Esophagus muscularis mucosa (tissue), 4 donors: ENCODE results near the gene TMEM54. TPM values are rescaled to one million over a fixed set of nuclear protein-coding genes. Genes with fewer than 3 reads are reported as not detected.

Experiments used
- DNase-seq: peaks from one replicate; pipeline ENCODE4 v3.0.0-alpha.2; 2017; ENCODE audit errors: extremely low spot score
- H3K27ac ChIP-seq, 4 donors: fragments of 200-600 bp; sonication (generic); replicated peaks in 1 of 4; 1 replicate in 3 of 4; 2 replicates in 1 of 4; pipeline ENCODE4 v1.5.1; 2016 to 2019; ENCODE audit warnings: mild to moderate bottlenecking in 1 of 4
- H3K27me3 ChIP-seq, 4 donors: fragments of 200-600 bp; sonication (generic); one replicate each; pipeline versions ENCODE4 v1.5.1 to v1.6.0; 2016 to 2019
- H3K36me3 ChIP-seq, 4 donors: fragments of 200-600 bp; sonication (generic); one replicate each; pipeline ENCODE4 v1.5.1; 2016 to 2019
- H3K4me1 ChIP-seq, 4 donors: fragments of 200-600 bp; sonication (generic); one replicate each; pipeline ENCODE4 v1.5.1; 2016 to 2019
- H3K4me3 ChIP-seq, 4 donors: fragments of 200-600 bp; sonication (generic); 1 replicate in 2 of 4; 2 replicates in 2 of 4; pipeline ENCODE4 v1.5.1; 2016 to 2019; ENCODE audit warnings: mild to moderate bottlenecking in 4 of 4, moderate library complexity in 1 of 4
- H3K9me3 ChIP-seq, 4 donors: fragments of 200-600 bp; sonication (generic); 1 replicate in 3 of 4; 2 replicates in 1 of 4; pipeline ENCODE4 v1.5.1; 2016 to 2019
- EP300 ChIP-seq: sonication (generic); formaldehyde crosslinking; IDR thresholded peaks from one replicate; pipeline ENCODE4 v1.6.1; 2017; ENCODE audit warnings: antibody characterized with exemption
- POLR2A ChIP-seq: fragments of 450-650 bp; IDR thresholded peaks from one replicate; pipeline ENCODE4 v1.6.1; 2017; ENCODE audit warnings: antibody characterized with exemption, moderate library complexity, mild to moderate bottlenecking, low read depth
- POLR2AphosphoS5 ChIP-seq, 2 donors: sonication (generic); formaldehyde crosslinking; IDR thresholded peaks; one replicate each; pipeline ENCODE4 v1.6.1; 2017; ENCODE audit warnings: antibody characterized with exemption in 2 of 2
- WGBS: methylation state at CpG from one replicate; pipeline ENCODE4 v1.1.5; 2018; 5-methylcytosine and 5-hydroxymethylcytosine counted together
- intact Hi-C: fragments of 100-400 bp; cut with DNase I; formaldehyde crosslinking; loops from one replicate; pipeline ENCODE4 v1.15.1; 2023
- total RNA-seq, 4 donors: library from RNA; depleted of rRNA; stranded (reverse); fragments of >200 nt; gene quantifications; one replicate each; pipeline versions ENCODE4 v1.1.0 to v1.2.1, GENCODE V29; 2016
- TF ChIP-seq, protein P1 (sequence below), 3 experiments: fragments of 200-600 bp in 2 of 3; fragments of 450-650 bp in 1 of 3; sonication (generic) in 2 of 3; IDR thresholded peaks; one replicate each; pipeline ENCODE4 v1.5.1; 2017 to 2019; ENCODE audit warnings: antibody characterized with exemption in 3 of 3, mild to moderate bottlenecking in 2 of 3, moderate library complexity in 1 of 3

TMEM54 gene
- total RNA-seq, 4 donors from 2014 or later, result 64.6 to 132 (median 118) TPM

DNA sequence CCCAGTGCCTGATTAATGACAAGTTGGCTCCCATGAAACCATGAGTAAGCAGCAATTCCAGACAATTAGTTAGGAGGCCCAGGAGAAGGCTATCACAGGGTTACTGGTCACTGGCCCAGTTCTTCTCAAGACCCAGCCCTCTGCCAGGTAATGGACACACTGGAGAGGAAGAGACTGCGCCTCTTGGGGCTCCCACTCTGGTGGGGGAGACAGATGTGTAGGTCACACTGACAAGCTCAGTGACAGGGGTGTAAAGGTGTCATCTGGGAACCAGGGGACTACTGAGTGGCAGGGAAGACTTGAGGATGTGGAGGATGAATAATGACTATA is 10.0 kb downstream of the TMEM54 start:
- Histone ChIP-seq H3K27ac (no peak overlapping the region), H3K4me1 (peaks cover 17 to 27% (median 23%) of the 10 kb centered on the region in 4 donors), H3K36me3 (no peaks in the 10 kb centered on the region), H3K27me3 (peaks cover 7 to 79% (median 23%) of the 10 kb centered on the region in 4 donors), H3K4me3 (no peak overlapping the region), H3K9me3 (no peaks in the 10 kb centered on the region)
- TF ChIP-seq, protein P1, sequence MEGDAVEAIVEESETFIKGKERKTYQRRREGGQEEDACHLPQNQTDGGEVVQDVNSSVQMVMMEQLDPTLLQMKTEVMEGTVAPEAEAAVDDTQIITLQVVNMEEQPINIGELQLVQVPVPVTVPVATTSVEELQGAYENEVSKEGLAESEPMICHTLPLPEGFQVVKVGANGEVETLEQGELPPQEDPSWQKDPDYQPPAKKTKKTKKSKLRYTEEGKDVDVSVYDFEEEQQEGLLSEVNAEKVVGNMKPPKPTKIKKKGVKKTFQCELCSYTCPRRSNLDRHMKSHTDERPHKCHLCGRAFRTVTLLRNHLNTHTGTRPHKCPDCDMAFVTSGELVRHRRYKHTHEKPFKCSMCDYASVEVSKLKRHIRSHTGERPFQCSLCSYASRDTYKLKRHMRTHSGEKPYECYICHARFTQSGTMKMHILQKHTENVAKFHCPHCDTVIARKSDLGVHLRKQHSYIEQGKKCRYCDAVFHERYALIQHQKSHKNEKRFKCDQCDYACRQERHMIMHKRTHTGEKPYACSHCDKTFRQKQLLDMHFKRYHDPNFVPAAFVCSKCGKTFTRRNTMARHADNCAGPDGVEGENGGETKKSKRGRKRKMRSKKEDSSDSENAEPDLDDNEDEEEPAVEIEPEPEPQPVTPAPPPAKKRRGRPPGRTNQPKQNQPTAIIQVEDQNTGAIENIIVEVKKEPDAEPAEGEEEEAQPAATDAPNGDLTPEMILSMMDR (IDR thresholded peaks at IDR 0.05), result no peak
- TF ChIP-seq POLR2AphosphoS5 (IDR thresholded peaks at IDR 0.05) (no peak), POLR2A (no peak), EP300 (no peak)
- no peak for DNase-seq
- intact Hi-C loops, result no loop called here
- WGBS, result 100% methylated on average over 1 of the region's 1 CpG

DNA sequence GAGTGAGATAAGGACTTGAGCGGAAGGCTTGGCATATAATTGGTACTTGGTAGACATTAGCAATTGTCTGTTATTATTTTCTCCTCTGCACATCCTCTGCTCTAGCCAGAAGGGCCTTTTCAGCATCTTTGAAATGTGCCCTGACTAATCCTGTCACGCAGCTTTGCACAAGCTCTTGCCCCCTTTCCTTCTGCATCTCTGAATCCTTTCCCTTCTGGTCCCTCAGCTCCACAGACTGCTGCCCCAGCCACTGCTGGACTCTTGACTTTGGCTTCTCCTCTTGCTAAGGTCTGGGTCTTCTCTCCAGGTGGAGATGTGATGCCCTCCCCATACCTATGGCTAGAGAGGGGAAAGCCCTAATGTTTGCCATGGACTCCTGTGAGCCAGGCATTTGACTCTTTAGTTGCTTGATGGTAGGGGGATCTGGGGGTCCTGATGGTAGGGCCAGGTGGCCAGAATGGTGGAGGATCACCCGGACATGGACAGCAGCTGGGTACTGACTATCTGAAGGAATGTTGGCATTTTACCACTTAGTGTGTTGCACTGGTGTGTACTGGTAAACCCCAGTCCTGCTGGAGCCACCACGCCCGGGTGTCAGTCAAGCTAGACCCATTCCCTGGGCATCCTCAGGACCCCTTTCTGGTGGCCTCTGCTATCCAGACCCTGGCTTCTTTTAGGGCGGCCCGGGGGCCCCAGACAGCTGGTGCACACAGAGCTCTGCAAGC is 10.5 kb downstream of the TMEM54 start:
- DNase-seq, result no peak
- Histone ChIP-seq H3K4me3 (no peak overlapping the region), H3K27me3 (peaks cover 8 to 84% (median 29%) of the 10 kb centered on the region in 4 donors), H3K9me3 (no peaks in the 10 kb centered on the region), H3K36me3 (no peaks in the 10 kb centered on the region), H3K4me1 (peaks cover 17 to 32% (median 28%) of the 10 kb centered on the region in 4 donors), H3K27ac (no peak overlapping the region)
- TF ChIP-seq EP300, result no peak
- TF ChIP-seq, protein P1 (IDR thresholded peaks at IDR 0.05), result no peak
- TF ChIP-seq POLR2AphosphoS5 (IDR thresholded peaks at IDR 0.05), result no peak
- no peak for TF ChIP-seq POLR2A
- WGBS, result 81% methylated on average over 3 of the region's 7 CpGs
- intact Hi-C loops, result no loop called here

DNA sequence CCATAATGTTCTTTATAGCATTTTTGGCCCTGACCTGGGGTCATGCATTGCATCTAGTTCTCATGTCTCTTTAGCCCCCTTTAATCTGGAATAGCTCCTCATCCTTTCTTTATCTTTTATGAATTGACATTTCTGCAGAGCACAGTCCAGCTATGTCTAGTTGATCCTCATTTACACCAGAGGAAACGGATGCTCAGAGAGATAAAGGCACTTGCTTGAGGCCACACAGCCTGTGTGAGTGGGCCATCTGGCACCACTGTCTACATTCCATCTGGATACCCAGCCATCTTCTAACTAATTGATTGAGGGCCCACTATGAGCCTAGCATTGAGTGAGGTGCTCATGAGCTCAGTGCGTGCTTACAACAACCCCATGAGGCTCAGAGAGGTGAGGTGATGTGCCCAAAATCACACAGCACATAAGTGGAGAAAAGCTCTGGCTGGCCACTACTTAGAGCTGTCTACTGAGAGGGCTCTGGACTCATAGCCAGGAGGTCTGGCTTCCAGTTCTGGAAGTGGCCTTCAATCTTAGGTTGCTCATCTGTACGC is 11.4 kb downstream of the TMEM54 start:
- TF ChIP-seq POLR2AphosphoS5 (IDR thresholded peaks at IDR 0.05), result no peak
- TF ChIP-seq, protein P1 (IDR thresholded peaks at IDR 0.05), result no peak
- TF ChIP-seq POLR2A, result no peak
- no peak for TF ChIP-seq EP300
- Histone ChIP-seq H3K9me3 (no peaks in the 10 kb centered on the region), H3K36me3 (no peaks in the 10 kb centered on the region), H3K27me3 (peaks cover 8 to 93% (median 36%) of the 10 kb centered on the region in 4 donors), H3K27ac (no peak overlapping the region), H3K4me3 (no peak overlapping the region), H3K4me1 (peaks cover 17 to 33% (median 28%) of the 10 kb centered on the region in 4 donors)
- DNase-seq, result no peak
- intact Hi-C loops, result no loop called here
- 91% methylated on average over 3 of the region's 3 CpGs for WGBS

DNA sequence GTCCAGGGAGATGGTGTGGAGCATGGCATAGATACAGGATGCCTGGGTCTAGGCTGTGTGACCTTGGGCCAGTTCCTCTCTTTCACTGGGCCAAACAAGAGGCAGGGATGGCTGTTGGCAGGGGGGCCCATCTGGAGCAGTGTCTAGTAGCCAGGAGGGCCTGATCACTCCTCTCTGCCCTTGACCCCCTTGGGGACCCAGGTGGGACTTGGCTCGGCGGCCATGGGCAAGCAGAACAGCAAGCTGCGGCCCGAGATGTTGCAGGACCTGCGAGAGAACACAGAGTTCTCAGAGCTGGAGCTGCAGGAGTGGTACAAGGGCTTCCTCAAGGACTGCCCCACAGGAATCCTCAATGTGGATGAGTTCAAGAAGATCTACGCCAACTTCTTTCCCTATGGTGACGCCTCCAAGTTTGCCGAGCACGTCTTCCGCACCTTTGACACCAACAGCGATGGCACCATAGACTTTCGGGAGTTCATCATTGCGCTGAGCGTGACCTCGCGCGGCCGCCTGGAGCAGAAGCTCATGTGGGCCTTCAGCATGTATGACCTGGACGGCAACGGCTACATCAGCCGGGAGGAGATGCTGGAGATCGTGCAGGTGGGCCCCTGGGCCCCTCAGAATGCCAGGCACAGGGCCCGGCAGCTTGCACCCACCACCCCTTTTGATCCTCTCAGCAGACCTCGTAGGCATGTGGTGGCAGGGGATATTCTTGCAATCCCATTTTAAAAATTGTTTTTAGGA is 12.3 kb downstream of the TMEM54 start:
- no peaks in the 10 kb centered on the region for H3K36me3 ChIP-seq
- no peaks in the 10 kb centered on the region for H3K9me3 ChIP-seq
- intact Hi-C loops, result no loop called here
- H3K4me3 ChIP-seq, result no peak overlapping the region
- TF ChIP-seq POLR2AphosphoS5 (IDR thresholded peaks at IDR 0.05) (no peak), EP300 (no peak), POLR2A (no peak)
- TF ChIP-seq, protein P1 (IDR thresholded peaks at IDR 0.05), result no peak
- 95% methylated on average over 22 of the region's 24 CpGs for WGBS
- peaks cover 16 to 30% (median 25%) of the 10 kb centered on the region in 4 donors for H3K4me1 ChIP-seq
- H3K27me3 ChIP-seq, result peaks cover 8 to 96% (median 37%) of the 10 kb centered on the region in 4 donors
- H3K27ac ChIP-seq, result no peak overlapping the region
- no peak for DNase-seq
